Neural crest cell (in vitro differentiated cells): ENCODE data around the gene TRAPPC3. TPM values are rescaled to one million over a fixed set of nuclear protein-coding genes. Genes with fewer than 3 reads are reported as not detected.

Source experiments
- DNase-seq: peaks from one replicate; pipeline ENCODE4 v3.0.0; 2021; ENCODE audit warnings: low read depth, mixed read lengths, low spot score
- H3K27ac Mint-ChIP-seq: one replicate; pipeline ENCODE4 v1.8.0; 2021; ENCODE audit warnings: mild to moderate bottlenecking, mixed read lengths; ENCODE audit not compliant: unreplicated experiment
- H3K27me3 Mint-ChIP-seq: 2 replicates; pipeline ENCODE4 v1.8.0; 2021; ENCODE audit warnings: low read depth, mild to moderate bottlenecking, mixed read lengths
- H3K36me3 Mint-ChIP-seq: 2 replicates; pipeline ENCODE4 v1.8.0; 2021; ENCODE audit warnings: low read depth, mild to moderate bottlenecking, mixed read lengths
- H3K4me1 Mint-ChIP-seq: 2 replicates; pipeline ENCODE4 v1.8.0; 2021; ENCODE audit warnings: mixed read lengths
- H3K4me3 Mint-ChIP-seq: one replicate; pipeline ENCODE4 v1.8.0; 2021; ENCODE audit warnings: mild to moderate bottlenecking, mixed read lengths
- H3K9me3 Mint-ChIP-seq: 2 replicates; pipeline ENCODE4 v1.8.0; 2021; ENCODE audit warnings: mixed read lengths
- total RNA-seq: library from RNA; stranded (reverse); gene quantifications from 2 replicates; pipeline ENCODE4 v1.2.1, GENCODE V29; 2021
- TF ChIP-seq, protein P1 (sequence below): fragments of 200-600 bp; sonication (generic); conservative IDR thresholded peaks from 2 replicates; pipeline ENCODE4 v1.5.0; 2021; ENCODE audit warnings: antibody characterized with exemption, mild to moderate bottlenecking

TRAPPC3 gene
- total RNA-seq, 1 donor from 2014 or later, result 52.8 TPM

GRCh38 chr1:36106269-36106668 lies 43.0 kb downstream of the TRAPPC3 start:
- H3K9me3 Mint-ChIP-seq, result no peaks in the 10 kb centered on the region
- no peak overlapping the region for H3K4me3 Mint-ChIP-seq
- H3K4me1 Mint-ChIP-seq, result no peaks in the 10 kb centered on the region
- H3K27me3 Mint-ChIP-seq, result no peaks in the 10 kb centered on the region
- TF ChIP-seq, protein P1, sequence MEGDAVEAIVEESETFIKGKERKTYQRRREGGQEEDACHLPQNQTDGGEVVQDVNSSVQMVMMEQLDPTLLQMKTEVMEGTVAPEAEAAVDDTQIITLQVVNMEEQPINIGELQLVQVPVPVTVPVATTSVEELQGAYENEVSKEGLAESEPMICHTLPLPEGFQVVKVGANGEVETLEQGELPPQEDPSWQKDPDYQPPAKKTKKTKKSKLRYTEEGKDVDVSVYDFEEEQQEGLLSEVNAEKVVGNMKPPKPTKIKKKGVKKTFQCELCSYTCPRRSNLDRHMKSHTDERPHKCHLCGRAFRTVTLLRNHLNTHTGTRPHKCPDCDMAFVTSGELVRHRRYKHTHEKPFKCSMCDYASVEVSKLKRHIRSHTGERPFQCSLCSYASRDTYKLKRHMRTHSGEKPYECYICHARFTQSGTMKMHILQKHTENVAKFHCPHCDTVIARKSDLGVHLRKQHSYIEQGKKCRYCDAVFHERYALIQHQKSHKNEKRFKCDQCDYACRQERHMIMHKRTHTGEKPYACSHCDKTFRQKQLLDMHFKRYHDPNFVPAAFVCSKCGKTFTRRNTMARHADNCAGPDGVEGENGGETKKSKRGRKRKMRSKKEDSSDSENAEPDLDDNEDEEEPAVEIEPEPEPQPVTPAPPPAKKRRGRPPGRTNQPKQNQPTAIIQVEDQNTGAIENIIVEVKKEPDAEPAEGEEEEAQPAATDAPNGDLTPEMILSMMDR, result no peak
- no peak for DNase-seq
- H3K36me3 Mint-ChIP-seq, result no peaks in the 10 kb centered on the region
- no peak overlapping the region for H3K27ac Mint-ChIP-seq

DNA sequence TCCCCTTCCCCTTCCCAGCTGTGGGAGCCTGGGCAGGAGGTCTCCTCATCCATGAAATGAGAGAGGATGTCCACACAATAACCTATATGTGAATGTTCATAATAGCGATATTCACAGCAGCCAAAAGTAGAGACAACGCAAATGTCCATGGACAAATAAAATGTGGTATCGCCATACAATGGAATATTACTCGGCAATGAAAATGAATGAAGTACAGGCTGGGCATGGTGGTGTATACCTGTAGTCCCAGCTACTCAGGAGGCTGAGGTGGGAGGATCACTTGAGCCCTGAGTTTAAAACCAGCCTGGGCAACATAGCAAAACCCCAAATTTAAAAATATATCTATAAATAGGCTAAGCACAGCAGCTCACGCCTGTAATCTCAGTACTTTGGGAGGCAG lies 47.7 kb downstream of the TRAPPC3 start:
- TF ChIP-seq, protein P1, result no peak
- Mint-ChIP-seq H3K27me3 (no peaks in the 10 kb centered on the region), H3K9me3 (no peaks in the 10 kb centered on the region), H3K27ac (no peak overlapping the region), H3K36me3 (no peaks in the 10 kb centered on the region), H3K4me3 (no peak overlapping the region), H3K4me1 (peaks cover under 1% of the 10 kb centered on the region)
- no peak for DNase-seq

DNA sequence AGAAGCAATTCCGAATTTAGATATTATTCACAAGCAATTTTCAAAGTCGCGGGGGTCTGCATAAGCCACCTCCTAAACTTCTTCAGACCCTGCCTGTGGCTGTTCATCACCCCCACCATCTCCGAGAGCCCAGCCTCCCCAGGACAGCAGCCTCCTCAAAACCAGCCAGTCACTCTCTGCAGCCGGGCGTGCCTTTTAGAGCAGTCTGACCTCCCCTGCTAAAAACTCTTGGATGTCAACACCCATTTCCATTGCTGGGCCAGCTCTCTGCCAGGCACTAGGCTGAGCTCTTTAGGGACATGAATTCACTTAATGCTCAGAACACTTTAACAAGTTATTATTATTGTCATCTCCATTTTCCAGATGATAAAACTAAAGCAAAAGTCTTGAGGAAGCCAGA lies 48.9 kb downstream of the TRAPPC3 start:
- no peaks in the 10 kb centered on the region for H3K9me3 Mint-ChIP-seq
- no peaks in the 10 kb centered on the region for H3K27me3 Mint-ChIP-seq
- TF ChIP-seq, protein P1, result no peak
- no peaks in the 10 kb centered on the region for H3K36me3 Mint-ChIP-seq
- no peak overlapping the region for H3K4me3 Mint-ChIP-seq
- H3K4me1 Mint-ChIP-seq, result peaks cover 4% of the 10 kb centered on the region
- DNase-seq, result no peak
- no peak overlapping the region for H3K27ac Mint-ChIP-seq

DNA sequence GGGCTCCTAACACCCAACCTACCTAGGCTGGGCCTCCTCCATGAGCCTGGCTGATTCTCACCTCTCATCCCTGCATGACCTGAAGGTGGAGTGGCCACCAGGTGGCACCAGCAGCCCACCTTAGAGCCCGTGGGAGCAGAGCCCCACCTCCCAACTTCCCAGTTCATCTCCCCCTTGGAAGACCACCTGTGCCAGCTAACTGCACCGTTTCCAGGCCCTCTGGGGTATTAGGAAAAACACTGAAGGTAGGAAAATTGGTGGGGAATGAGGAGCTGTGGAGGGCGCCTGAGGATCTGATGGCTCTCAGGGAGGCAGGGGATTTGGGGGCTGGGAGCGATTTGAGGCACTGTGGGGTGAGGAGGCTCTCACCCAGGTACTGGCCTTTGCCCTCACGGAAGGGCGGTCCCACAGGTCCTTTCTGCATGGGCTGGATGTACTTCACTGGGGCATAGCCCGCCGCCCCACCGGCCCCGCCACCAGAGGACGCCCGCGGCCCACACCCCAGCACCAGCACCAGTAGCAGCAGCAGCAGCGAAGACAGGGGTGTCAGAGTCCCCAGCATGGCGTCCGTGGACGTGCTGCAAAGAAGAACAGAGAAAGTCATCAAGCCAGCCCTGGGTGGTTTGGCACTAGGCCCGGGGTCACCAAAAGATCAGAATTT lies 49.5 kb downstream of the TRAPPC3 start:
- H3K4me1 Mint-ChIP-seq, result peaks cover 4% of the 10 kb centered on the region
- H3K27me3 Mint-ChIP-seq, result no peaks in the 10 kb centered on the region
- TF ChIP-seq, protein P1, result peak; percentile 94
- no peaks in the 10 kb centered on the region for H3K36me3 Mint-ChIP-seq
- H3K9me3 Mint-ChIP-seq, result no peaks in the 10 kb centered on the region
- no peak overlapping the region for H3K4me3 Mint-ChIP-seq
- H3K27ac Mint-ChIP-seq, result no peak overlapping the region
- peak; percentile 85 for DNase-seq

DNA sequence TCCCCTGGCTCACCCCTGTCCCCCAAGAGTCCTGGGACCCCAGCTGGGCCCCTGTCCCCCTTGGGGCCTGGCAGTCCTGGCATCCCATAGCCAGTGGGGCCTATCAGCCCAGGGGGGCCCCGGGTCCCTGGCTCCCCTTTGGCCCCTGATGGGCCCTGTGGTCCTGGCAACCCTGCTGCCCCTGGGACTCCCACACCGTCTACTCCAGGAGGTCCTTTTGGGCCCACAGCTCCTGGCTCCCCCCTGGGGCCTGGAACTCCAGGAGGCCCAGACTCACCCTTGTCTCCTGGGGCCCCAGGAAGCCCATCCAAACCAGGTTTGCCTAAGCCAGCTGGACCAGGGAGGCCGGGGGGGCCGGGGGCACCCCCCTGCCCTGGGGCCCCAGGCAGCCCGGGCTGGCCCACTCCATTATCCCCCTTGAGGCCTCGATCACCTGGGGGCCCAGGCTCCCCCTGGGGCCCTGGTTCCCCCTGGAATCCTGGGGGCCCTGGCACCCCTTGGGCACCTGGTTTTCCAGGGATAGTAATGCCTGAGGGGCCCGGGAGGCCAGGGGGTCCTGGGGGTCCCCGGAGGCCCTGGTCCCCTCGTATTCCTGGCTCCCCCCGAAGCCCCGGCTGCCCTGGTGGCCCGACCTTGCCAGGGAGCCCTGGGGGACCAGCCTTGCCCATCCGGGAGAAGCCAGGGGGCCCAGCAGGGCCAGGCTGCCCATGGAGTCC lies 50.5 kb downstream of the TRAPPC3 start:
- Mint-ChIP-seq H3K36me3 (no peaks in the 10 kb centered on the region), H3K27ac (no peak overlapping the region), H3K9me3 (no peaks in the 10 kb centered on the region), H3K4me3 (no peak overlapping the region), H3K27me3 (no peaks in the 10 kb centered on the region), H3K4me1 (peaks cover 4% of the 10 kb centered on the region)
- TF ChIP-seq, protein P1, result no peak
- no peak for DNase-seq
